Activated B cell treated with CpG ODN at 0.5 μM for 24 hours (primary cell): ENCODE data around the gene ST3GAL5. TPM values are rescaled to one million over a fixed set of nuclear protein-coding genes. Genes with fewer than 3 reads are reported as not detected.

ENCODE experiments used
- ATAC-seq: fragments of 200-7000 bp; cut with Tn5 transposase; one replicate; pipeline ENCODE4 v1.10.0; 2021; ENCODE audit warnings: low read depth, mild to moderate bottlenecking, moderate library complexity
- CTCF ChIA-PET: fragments of 350-600 bp; sonication (Branson Sonifier 250); formaldehyde crosslinking; loops from one replicate; lab custom pipeline; 2021; ENCODE audit warnings: antibody characterized with exemption; lab: Charles Lee
- POLR2A ChIA-PET: fragments of 350-600 bp; sonication (Branson Sonifier 250); formaldehyde crosslinking; loops from one replicate; lab custom pipeline; 2021; ENCODE audit warnings: antibody characterized with exemption; lab: Charles Lee
- DNase-seq: peaks from one replicate; pipeline ENCODE4 v3.0.0; 2022
- H3K27ac Mint-ChIP-seq: one replicate; pipeline ENCODE4 v1.8.0; 2020; ENCODE audit warnings: mixed read lengths
- H3K27me3 Mint-ChIP-seq: one replicate; pipeline ENCODE4 v1.8.0; 2021; ENCODE audit warnings: mixed read lengths
- H3K36me3 Mint-ChIP-seq: one replicate; pipeline ENCODE4 v1.8.0; 2021; ENCODE audit warnings: low read depth, mixed read lengths
- H3K4me1 Mint-ChIP-seq: one replicate; pipeline ENCODE4 v1.8.0; 2021; ENCODE audit warnings: mixed read lengths
- H3K4me3 Mint-ChIP-seq: one replicate; pipeline ENCODE4 v1.8.0; 2020; ENCODE audit warnings: mild to moderate bottlenecking, mixed read lengths
- H3K9me3 Mint-ChIP-seq: one replicate; pipeline ENCODE4 v1.8.0; 2020; ENCODE audit warnings: mixed read lengths
- CTCF ChIP-seq: fragments of 200-600 bp; IDR thresholded peaks from one replicate; pipeline ENCODE4 v1.8.0; 2022; ENCODE audit warnings: antibody characterized with exemption, mild to moderate bottlenecking
- intact Hi-C: fragments of 100-400 bp; cut with micrococcal nuclease; formaldehyde crosslinking; loops from one replicate; pipeline ENCODE4 v1.15.1; 2024
- total RNA-seq: library from RNA; stranded (reverse); gene quantifications from 2 replicates; pipeline ENCODE4 v1.2.3, GENCODE V29; 2022

The ST3GAL5 gene
- total RNA-seq, 1 donor from 2014 or later = 70.7 TPM

DNA sequence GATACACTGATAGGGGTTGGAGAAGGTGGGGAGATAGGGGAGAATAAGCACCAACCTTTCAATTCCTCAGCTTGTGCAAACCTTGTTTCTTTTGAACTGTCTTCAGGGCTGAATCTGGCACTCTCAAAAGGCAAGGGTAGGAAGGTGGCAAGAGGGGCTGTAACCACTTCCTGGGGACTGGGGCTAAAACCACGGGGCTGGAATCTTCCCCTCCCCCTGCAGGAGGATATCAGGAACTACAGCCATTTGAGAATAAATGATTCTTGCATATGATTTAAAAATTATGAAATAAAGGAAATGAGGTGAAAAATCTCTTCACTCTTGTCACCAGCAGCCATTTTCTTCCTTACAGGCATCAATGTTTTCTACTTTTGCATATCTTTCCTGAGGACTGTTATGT is 84.2 kb downstream of the ST3GAL5 start:
- no peak for DNase-seq
- Mint-ChIP-seq H3K4me1 (peaks cover 2% of the 10 kb centered on the region), H3K9me3 (peaks cover 11% of the 10 kb centered on the region), H3K27ac (no peak overlapping the region), H3K36me3 (no peaks in the 10 kb centered on the region), H3K27me3 (peaks cover 22% of the 10 kb centered on the region), H3K4me3 (no peak overlapping the region)
- ChIA-PET POLR2A (no interaction called here), CTCF (interaction anchor here (1.2 kb wide), 1 partner anchor 9 kb away, joined by 3 read pairs; no protein-coding TSS in a partner anchor)
- peak; percentile 49 for ATAC-seq
- TF ChIP-seq CTCF = no peak
- intact Hi-C loops = loop anchor here (2.0 kb wide), 1 partner anchor 54 kb away; no protein-coding TSS in a partner anchor

- H3K4me1 Mint-ChIP-seq = peaks cover 2% of the 10 kb centered on the region
- ATAC-seq = no peak
Observed at GRCh38 chr2:85803704-85804425, 84.9 kb downstream of the ST3GAL5 start.

DNA sequence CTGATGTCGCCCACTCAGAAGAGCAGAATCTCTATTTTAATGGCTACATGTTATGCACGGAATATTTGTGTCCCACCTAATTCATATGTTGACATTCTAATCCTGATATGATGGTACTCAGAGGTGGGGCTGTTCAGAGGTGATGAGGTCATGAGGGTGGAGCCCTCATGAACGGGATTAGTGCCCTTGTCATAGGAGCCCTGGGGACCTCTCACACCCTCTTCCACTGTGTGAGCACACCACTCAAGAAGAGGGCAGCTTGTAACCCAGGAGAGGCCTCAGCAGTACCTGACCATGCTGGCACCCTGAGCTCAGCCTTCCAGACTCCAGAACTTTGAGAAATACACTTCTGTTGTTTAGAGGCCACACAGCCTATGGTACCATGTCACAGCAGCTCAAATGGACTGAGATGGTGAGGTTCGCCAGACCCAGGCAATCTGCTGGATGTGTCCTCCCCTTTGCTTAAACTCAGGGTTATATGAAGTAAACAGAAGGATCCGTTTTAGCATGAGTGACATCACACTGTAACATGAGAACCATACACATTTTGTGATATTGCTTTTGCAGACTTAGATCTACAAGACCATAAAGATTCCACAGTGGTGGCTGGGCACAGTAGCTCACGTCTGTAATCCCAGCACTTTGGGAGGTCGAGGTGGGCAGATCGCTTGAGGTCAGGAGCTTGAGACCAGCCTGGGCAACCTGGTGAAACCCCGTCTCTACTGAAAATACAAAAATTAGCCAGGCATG is 86.3 kb downstream of the ST3GAL5 start:
- intact Hi-C loops = no loop called here
- peaks cover 33% of the 10 kb centered on the region for H3K27me3 Mint-ChIP-seq
- POLR2A ChIA-PET = no interaction called here
- H3K9me3 Mint-ChIP-seq = peaks cover 11% of the 10 kb centered on the region
- H3K27ac Mint-ChIP-seq = no peak overlapping the region
- no peak overlapping the region for H3K4me3 Mint-ChIP-seq
- H3K4me1 Mint-ChIP-seq = peaks cover 2% of the 10 kb centered on the region
- DNase-seq (no peak), ATAC-seq (no peak)
- no peaks in the 10 kb centered on the region for H3K36me3 Mint-ChIP-seq
- CTCF ChIA-PET = interaction anchor here (1.2 kb wide), 1 partner anchor 74 kb away, joined by 5 read pairs; no protein-coding TSS in a partner anchor
- no peak for TF ChIP-seq CTCF

More at GRCh38 chr2:85803704-85804425, 84.9 kb downstream of the ST3GAL5 start:
- DNase-seq = no peak
- H3K27me3 Mint-ChIP-seq = peaks cover 26% of the 10 kb centered on the region
- intact Hi-C loops = loop anchor here (2.0 kb wide), 1 partner anchor 53 kb away; no protein-coding TSS in a partner anchor
- H3K27ac Mint-ChIP-seq = no peak overlapping the region
- ChIA-PET CTCF (interaction anchor here (1.2 kb wide), 1 partner anchor 10 kb away, joined by 3 read pairs; no protein-coding TSS in a partner anchor), POLR2A (no interaction called here)
- no peak overlapping the region for H3K4me3 Mint-ChIP-seq
- peaks cover 11% of the 10 kb centered on the region for H3K9me3 Mint-ChIP-seq
- H3K36me3 Mint-ChIP-seq = no peaks in the 10 kb centered on the region
- no peak for TF ChIP-seq CTCF

DNA sequence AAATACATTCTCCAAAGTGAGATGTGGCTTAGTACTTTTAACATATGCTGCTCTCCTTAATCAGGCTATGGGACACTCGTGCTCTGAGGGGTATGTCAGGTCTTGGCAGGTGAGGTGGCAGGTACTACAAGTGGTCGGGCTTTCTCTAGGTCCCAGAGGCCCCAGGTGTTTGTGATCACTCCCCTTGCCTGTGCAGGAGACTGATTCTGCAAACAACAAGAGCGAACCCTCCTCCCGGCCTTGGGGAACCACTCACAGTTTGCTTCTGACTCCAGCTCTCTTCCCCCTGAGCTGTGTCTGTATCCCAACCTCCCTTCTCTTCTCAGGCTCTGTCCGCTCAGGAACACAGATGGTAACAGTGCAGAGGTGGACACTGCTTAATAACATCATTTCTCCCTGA is 86.9 kb downstream of the ST3GAL5 start:
- CTCF ChIA-PET = interaction anchor here (1.2 kb wide), 1 partner anchor 73 kb away, joined by 5 read pairs; no protein-coding TSS in a partner anchor
- POLR2A ChIA-PET = no interaction called here
- ATAC-seq (no peak), DNase-seq (no peak)
- no peak overlapping the region for H3K27ac Mint-ChIP-seq
- no peak for TF ChIP-seq CTCF
- peaks cover 2% of the 10 kb centered on the region for H3K4me1 Mint-ChIP-seq
- peaks cover 11% of the 10 kb centered on the region for H3K9me3 Mint-ChIP-seq
- H3K4me3 Mint-ChIP-seq = no peak overlapping the region
- peaks cover 36% of the 10 kb centered on the region for H3K27me3 Mint-ChIP-seq
- H3K36me3 Mint-ChIP-seq = no peaks in the 10 kb centered on the region
- intact Hi-C loops = no loop called here

- peaks cover 2% of the 10 kb centered on the region for H3K4me1 Mint-ChIP-seq
- intact Hi-C loops = no loop called here
- ChIA-PET CTCF (no interaction called here), POLR2A (no interaction called here)
- H3K27ac Mint-ChIP-seq = no peak overlapping the region
- no peak for ATAC-seq
- no peak for DNase-seq
- TF ChIP-seq CTCF = no peak
- H3K9me3 Mint-ChIP-seq = peaks cover 9% of the 10 kb centered on the region
- H3K27me3 Mint-ChIP-seq = peaks cover 36% of the 10 kb centered on the region
- H3K4me3 Mint-ChIP-seq = no peak overlapping the region
- H3K36me3 Mint-ChIP-seq = no peaks in the 10 kb centered on the region
Observed at GRCh38 chr2:85800586-85800985, 88.2 kb downstream of the ST3GAL5 start.
